ENCODE results near the gene CYP46A1.

CYP46A1 gene

DNA sequence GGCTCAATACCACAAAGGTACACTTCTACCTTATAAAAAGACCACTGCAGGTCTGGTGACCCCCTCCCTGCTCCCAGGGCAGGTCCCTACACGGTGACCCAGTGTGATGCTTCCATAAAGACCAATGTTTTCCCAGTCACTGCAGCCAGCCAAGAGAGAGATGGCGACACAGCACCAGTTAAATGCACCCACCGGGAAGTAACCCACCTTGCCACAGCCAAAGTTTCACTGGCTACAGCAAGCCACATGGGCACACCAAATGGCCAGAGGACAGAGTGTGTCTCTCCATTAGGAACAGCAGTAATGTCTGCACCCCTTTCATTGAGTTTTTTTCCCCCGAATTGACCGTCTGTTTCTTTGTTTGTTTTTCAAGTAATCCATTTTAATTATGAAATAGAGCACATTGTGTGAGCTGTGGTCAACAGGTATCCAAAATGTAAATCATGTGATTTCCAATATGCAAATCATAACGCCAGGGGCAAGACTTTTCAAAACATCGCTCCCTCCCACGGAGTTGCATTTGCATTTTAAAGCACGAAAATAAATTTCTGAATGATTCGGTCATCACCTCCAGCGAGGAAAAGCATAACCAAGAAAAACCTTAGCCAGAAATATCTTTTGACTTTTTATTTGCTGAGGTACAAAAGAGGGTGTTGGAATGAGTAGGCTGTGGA lies 60.2 kb downstream of the CYP46A1 start:
- no peak for DNase-seq (ENCODE audit: low read depth)

DNA sequence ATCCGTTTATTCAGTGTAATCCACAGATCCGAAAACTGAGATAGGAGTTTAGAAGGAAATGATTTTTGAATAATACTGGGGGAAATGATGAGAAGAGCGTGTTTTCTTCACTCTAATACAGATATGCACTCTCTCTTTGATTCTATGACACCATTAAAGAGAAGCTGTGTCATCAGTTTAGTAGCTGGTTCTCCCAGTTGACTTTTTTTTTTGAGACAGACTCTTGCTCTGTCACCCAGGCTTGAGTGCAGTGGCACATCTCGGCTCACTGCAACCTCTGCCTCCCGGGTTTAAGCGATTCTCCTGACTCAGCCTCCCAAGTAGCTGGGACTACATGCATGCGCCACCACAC lies 60.8 kb downstream of the CYP46A1 start:
- DNase-seq (ENCODE audit: low read depth): no peak

DNA sequence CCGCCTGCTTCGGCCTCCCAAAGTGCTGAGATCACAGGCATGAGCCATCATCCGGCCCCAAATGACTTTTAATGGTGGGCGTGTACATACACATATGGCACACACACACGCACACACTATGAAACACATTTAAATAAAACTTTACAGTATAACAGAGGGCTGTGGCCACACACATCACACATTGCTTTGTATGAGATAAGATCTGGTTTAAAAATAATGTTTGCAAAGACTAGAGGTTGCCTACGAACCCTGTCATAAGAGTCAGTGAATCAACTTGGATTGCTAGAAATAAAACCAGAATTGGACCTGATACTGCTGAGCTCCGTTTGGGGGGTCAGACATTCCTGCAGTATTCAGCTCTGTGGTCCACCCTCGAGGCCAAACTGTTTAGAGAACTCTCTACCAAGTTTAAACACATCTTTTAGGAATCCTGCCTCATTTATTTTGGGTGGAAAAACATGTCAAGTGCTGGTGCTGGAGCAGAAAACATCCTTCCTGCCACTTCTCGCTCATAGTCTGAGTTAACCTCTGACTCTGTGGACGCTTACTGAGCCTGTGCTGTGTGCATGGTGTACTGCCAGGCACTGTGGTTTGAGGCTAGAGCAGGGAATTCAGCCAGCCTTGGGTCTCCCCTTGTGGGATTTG lies 61.3 kb downstream of the CYP46A1 start:
- no peak for DNase-seq (ENCODE audit: low read depth)

DNA sequence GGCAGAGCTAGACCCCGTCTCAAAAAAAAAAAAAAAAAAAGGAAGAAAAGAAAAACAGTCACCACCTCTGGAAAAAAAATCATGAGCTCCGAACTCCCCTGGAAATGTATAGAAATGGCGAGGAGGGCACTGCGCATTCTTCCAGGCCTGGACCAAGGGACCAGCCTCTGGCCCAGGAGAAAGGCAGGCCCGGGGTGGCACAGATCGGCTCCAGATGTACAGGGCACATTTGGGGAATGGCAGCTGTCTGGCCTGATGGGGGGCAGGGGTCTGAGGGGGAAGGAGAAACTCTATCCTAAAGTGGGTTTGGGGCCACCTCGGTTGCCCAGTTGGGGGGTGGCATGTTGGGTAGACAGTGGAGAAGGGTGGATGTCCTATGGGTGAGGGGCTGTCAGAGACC lies 63.1 kb downstream of the CYP46A1 start:
- DNase-seq (ENCODE audit: low read depth): no peak

- no peak for DNase-seq (ENCODE audit: low read depth)
These were observed 63.7 kb downstream of the CYP46A1 start for GRCh38 chr14:99747582-99748330.

DNA sequence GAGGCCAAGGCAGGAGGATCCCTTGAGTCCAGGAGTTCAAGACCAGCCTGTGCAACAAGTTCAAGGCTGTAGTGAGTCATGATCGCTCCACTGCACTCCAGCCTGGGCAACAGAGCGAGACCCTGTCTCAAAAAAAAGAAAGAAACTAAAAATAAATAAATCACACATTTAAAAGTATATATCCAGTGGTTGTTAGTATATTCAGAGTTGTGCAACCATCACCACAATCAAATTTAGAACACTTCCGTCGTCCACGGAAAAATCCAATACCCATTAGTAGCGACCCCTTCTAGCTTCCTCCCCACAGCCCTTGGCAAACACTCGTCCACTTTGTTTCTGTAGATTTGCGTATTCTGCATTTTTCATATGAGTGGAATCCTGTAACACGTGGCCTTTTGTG lies 64.4 kb downstream of the CYP46A1 start:
- no peak for DNase-seq (ENCODE audit: low read depth)

- DNase-seq (ENCODE audit: low read depth): no peak
These were observed 65.0 kb downstream of the CYP46A1 start for GRCh38 chr14:99749142-99749541.

GRCh38 chr14:99749763-99750715 lies 65.9 kb downstream of the CYP46A1 start:
- DNase-seq (ENCODE audit: low read depth): no peak

DNA sequence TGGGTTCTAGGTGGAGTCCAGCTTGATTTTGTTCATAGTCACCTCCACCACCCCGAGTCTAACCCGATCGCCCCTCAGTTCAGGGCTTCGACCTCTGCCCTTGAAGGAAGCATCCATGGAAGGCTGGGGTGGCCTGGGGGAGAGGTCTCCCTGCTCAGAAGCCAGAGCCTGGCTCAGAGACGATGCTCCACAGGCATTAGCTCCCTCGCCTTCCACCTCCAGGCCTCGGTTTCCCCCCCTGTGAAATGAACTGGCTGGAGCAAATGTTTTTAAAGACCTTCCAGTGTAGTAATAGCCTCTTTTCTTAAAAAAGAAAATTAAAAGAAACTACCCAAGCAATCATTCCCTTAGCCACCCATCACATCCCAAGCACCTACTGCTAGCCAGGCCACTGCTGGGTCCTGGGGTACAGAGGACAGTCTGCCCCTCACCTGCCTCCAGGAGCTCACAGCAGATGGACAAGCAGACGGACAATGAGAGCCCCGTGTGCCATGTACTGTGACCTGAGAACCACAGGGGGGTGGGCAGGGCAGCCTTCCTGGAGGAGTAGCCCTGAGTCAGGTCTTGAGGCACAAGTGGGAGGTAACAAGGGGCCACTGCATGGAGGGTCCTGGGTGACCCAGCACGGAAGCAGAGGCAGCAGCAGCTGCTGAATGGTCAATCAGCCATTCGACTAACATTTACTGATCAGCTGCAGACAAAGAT lies 66.8 kb downstream of the CYP46A1 start:
- DNase-seq (ENCODE audit: low read depth): no peak

- no peak for DNase-seq (ENCODE audit: low read depth)
These were observed 67.7 kb downstream of the CYP46A1 start for GRCh38 chr14:99751539-99752485.

- DNase-seq (ENCODE audit: low read depth): no peak
These were observed 68.5 kb downstream of the CYP46A1 start for GRCh38 chr14:99752486-99753121.

DNA sequence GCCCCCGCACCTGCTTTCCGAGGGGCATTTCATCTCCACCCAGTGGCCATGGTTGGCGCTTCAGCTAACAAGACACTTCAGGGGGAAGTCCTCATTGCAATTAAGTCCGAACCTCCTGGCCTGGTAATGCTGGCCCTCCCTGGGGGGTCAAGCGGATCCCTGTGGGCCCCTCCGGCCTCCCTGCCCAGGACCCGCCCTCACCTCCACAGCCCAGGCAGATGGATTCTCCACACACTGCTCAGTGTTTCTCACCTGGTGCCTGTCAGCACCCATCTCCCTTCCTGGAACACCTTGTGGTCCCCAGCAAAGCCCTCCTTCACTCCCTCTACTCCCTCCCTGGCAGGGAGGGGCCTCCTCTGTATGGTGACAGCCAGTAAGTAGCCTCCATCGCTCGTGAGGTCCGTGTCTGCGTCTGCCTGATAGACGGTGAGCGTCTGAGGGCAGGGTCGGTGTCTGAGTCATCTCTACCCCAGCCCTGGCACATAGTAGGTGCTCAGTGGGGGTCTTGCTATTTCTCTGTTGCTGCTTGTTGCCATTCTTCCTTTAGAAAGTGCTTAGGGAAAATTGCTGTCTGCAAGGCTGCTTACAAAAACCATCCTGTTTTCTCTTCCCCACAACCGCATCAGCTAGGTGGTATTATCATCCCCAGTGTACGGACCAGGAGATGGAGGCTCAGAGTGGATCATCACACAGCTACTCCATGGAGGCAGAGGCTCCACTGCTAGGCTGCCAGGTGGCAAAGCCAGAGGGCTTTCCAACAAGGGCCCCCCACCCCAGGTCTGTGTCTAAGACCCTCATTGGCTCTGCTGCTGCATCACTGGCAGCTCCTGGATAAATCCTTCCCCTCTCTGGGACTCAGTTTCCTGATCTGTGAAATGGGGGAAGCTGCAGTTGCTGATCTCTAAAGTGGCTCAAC lies 69.4 kb downstream of the CYP46A1 start:
- no peak for DNase-seq (ENCODE audit: low read depth)

- no peak for DNase-seq (ENCODE audit: low read depth)
These were observed 70.3 kb downstream of the CYP46A1 start for GRCh38 chr14:99754141-99755067.

- DNase-seq (ENCODE audit: low read depth): no peak
These were observed 70.9 kb downstream of the CYP46A1 start for GRCh38 chr14:99755068-99755405.

- peak; percentile 67 for DNase-seq (ENCODE audit: low read depth)
These were observed 71.8 kb downstream of the CYP46A1 start for GRCh38 chr14:99755629-99756603.

GRCh38 chr14:99756796-99757195 lies 72.7 kb downstream of the CYP46A1 start:
- no peak for DNase-seq (ENCODE audit: low read depth)

Data from non-pigmented ciliary epithelial cell (primary cell).